GM19025 (cell line): ENCODE results near the gene CDH16.

ENCODE experiments used
- ATAC-seq: cut with Tn5 transposase; IDR thresholded peaks from one replicate; pipeline ENCODE4 v1.9.1; 2021; ENCODE audit warnings: mild to moderate bottlenecking, low read depth, moderate library complexity; ENCODE audit not compliant: unreplicated experiment

Gene CDH16

GRCh38 chr16:66928702-66929388, 10.2 kb upstream of the CDH16 start:
- ATAC-seq: no peak

- no peak for ATAC-seq
Measured at GRCh38 chr16:66927918-66928649, 9.4 kb upstream of the CDH16 start.

GRCh38 chr16:66926961-66927436, 8.3 kb upstream of the CDH16 start:
- no peak for ATAC-seq

GRCh38 chr16:66926171-66926947, 7.7 kb upstream of the CDH16 start:
- no peak for ATAC-seq

- peak; percentile 19 for ATAC-seq
Measured at GRCh38 chr16:66925322-66925840, 6.7 kb upstream of the CDH16 start, which contains the start of gene RRAD. Gene RRAD (minus strand): TSS chr16:66925535. CDS start chr16:66925179, 356 bp downstream.

GRCh38 chr16:66924527-66925321, 6.0 kb upstream of the CDH16 start:
- peak; percentile 42 for ATAC-seq

- no peak for ATAC-seq
Measured at GRCh38 chr16:66923866-66924265, 5.2 kb upstream of the CDH16 start.

- no peak for ATAC-seq
Measured at GRCh38 chr16:66923247-66923731, 4.6 kb upstream of the CDH16 start.

- no peak for ATAC-seq
Measured at GRCh38 chr16:66921729-66922450, 3.2 kb upstream of the CDH16 start.

- ATAC-seq: no peak
Measured at GRCh38 chr16:66920924-66921680, 2.4 kb upstream of the CDH16 start.

- no peak for ATAC-seq
Measured at GRCh38 chr16:66920299-66920590, 1.6 kb upstream of the CDH16 start.

- no peak for ATAC-seq
Measured at GRCh38 chr16:66919569-66920298, 1.0 kb upstream of the CDH16 start.

- ATAC-seq: no peak
Measured at GRCh38 chr16:66918355-66918754, 330 bp downstream of the CDH16 start.

GRCh38 chr16:66917741-66918140, 944 bp downstream of the CDH16 start:
- ATAC-seq: no peak

- no peak for ATAC-seq
Measured at GRCh38 chr16:66916518-66916917, 2.2 kb downstream of the CDH16 start.

GRCh38 chr16:66915041-66915440, 3.6 kb downstream of the CDH16 start:
- no peak for ATAC-seq

- ATAC-seq: no peak
Measured at GRCh38 chr16:66914541-66914940, 4.1 kb downstream of the CDH16 start.

- ATAC-seq: no peak
Measured at GRCh38 chr16:66913711-66914110, 5.0 kb downstream of the CDH16 start.
